AG04449 (cell line): ENCODE results near the gene ZFPL1.
"Not testable (repeated sequence)": the region's sequence is repeated elsewhere in the genome, so short reads cannot be mapped to it uniquely, and the experiment has no call there.

Experiments
- CTCF ChIA-PET: fragments of 350-600 bp; formaldehyde crosslinking; extraction: SDS; loops from one replicate; lab custom pipeline; 2021; ENCODE audit warnings: antibody characterized with exemption; lab: Yijun Ruan, JAX
- POLR2A ChIA-PET: fragments of 400-600, 350-600 bp; formaldehyde crosslinking; extraction: SDS; loops from one replicate; lab custom pipeline; 2020; ENCODE audit warnings: antibody characterized with exemption, inconsistent platforms; lab: Yijun Ruan, JAX
- DNase-seq: peaks from one replicate; pipeline ENCODE4 v3.0.0-alpha.2; 2010; ENCODE audit warnings: low read depth, low spot score
- H3K4me3 ChIP-seq: 2 replicates; pipeline ENCODE4 v1.5.1; 2011; ENCODE audit warnings: low read depth, mild to moderate bottlenecking, control low read depth, low read length
- CTCF ChIP-seq: IDR thresholded peaks from one replicate; pipeline ENCODE4 v1.5.1; 2011; ENCODE audit warnings: mild to moderate bottlenecking, moderate library complexity, low read length, control low read depth, inconsistent platforms; ENCODE audit not compliant: insufficient read depth; ENCODE audit errors: missing control alignments

ZFPL1 gene

GRCh38 chr11:65116370-65117205, 32.6 kb downstream of the ZFPL1 start:
- ChIA-PET CTCF (interaction anchor here (0.8 to 7.1 kb wide), 17 partner anchors 6 to 329 kb away, joined by 3 to 72 read pairs (median 5); partner anchors contain the start of genes ARL2, CAPN1, CDC42BPG and TM7SF2), POLR2A (interaction anchor here (0.6 to 1.9 kb wide), 4 partner anchors 14 to 151 kb away, joined by 3 to 7 read pairs (median 3); partner anchors contain the start of gene SYVN1)
- no peak for TF ChIP-seq CTCF
- no peak for DNase-seq
- H3K4me3 ChIP-seq: peak overlapping the region; percentile 94

- CTCF ChIA-PET: interaction anchor here (0.6 to 7.1 kb wide), 31 partner anchors 7 to 331 kb away, joined by 3 to 72 read pairs (median 4); partner anchors contain the start of genes ARL2, BATF2, CAPN1 and CDC42BPG
- DNase-seq: peak; percentile 84
- TF ChIP-seq CTCF: peak; percentile 87
- POLR2A ChIA-PET: interaction anchor here (0.6 to 1.9 kb wide), 4 partner anchors 15 to 151 kb away, joined by 3 to 7 read pairs (median 3); partner anchors contain the start of gene SYVN1
- H3K4me3 ChIP-seq: peak within 1 kb of the TSS; percentile 94
These were observed 33.4 kb downstream of the ZFPL1 start, which contains the start of gene ZNHIT2 for GRCh38 chr11:65117206-65118096. ZNHIT2 (minus strand) TSS chr11:65117701; CDS start chr11:65117653, 48 bp downstream.

DNA sequence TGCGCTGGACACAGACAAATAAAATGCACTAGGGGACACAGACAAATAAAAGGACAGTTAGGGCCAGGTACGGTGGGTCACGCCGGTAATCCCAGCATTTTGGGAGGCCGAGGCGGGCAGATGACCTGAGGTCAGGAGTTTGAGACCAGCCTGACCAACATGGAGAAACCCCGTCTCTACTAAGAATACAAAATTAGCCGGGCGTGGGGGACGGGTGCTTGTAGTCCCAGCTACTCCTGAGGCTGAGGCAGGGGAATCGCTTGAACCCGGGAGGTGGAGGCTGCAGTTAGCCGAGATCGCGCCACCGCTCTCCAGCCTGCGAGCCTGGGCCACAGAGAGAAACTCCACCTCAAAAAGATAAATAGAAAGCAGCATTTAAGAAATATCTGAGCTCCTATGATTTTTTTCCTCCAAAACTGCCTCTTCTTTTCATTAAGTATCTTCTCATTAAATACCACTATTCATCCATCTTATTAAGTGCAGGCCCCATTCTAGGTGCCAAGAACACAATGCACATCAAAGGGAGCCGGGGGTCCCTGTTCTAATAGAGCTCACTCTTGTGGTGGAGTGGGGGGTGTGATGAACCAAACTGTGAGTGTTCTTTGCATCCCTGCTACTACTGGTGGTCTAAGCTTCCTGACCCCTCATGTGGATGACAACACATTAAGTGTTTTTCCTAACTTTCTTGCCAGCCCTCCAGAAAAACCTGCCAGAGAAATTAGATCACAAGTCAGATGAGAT, 34.2 kb downstream of the ZFPL1 start:
- POLR2A ChIA-PET: interaction anchor here (0.5 to 1.9 kb wide), 2 partner anchors 16 kb away, joined by 4 to 7 read pairs; partner anchors contain the start of gene SYVN1
- CTCF ChIA-PET: interaction anchor here (0.8 to 7.1 kb wide), 24 partner anchors 8 to 332 kb away, joined by 3 to 72 read pairs (median 4); partner anchors contain the start of genes ARL2, CAPN1, PPP2R5B and SNX15
- no peak for TF ChIP-seq CTCF
- H3K4me3 ChIP-seq: no peak overlapping the region
- DNase-seq: no peak

DNA sequence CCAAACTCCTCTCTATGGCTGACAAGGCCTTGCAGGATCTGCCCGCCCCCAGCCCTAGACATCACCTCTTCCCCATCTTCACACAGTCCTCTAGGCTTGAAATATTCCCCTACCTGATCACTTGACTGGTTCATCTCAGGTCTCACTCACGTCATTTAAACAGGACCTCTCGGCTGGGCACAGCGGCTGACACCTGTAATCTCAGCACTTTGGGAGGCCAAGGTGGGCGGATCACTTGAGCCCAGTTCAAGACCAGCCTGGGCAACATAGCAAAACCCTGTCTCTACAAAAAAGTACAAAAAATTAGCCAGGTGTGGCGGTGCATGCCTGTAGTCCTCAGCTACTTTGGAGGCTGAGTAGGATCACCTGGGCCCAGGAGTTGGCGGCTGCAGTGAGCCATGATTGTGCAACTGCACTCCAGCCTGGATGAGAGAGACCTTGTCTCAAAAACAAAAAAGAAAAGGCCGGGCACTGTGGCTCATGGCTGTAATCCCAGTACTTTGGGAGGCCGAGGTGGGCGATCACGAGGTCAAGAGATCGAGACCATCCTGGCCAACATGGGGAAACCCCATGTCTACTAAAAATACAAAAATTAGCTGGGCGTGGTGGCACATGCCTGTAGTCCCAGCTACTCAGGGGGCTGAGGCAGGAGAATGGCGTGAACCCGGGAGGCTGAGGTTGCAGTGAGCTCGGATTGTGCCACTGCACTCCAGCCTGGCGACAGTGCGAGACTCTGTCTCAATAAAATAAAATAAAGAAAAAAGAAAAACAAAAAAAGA, 35.1 kb downstream of the ZFPL1 start:
- not testable (repeated sequence) for H3K4me3 ChIP-seq, DNase-seq
- POLR2A ChIA-PET: interaction anchor here (0.5 kb wide), 1 partner anchor 17 kb away, joined by 4 read pairs; no protein-coding TSS in a partner anchor
- CTCF ChIA-PET: interaction anchor here (0.8 to 7.1 kb wide), 17 partner anchors 9 to 333 kb away, joined by 3 to 72 read pairs (median 4); partner anchors contain the start of genes ARL2, CAPN1, PPP2R5B and TM7SF2

DNA sequence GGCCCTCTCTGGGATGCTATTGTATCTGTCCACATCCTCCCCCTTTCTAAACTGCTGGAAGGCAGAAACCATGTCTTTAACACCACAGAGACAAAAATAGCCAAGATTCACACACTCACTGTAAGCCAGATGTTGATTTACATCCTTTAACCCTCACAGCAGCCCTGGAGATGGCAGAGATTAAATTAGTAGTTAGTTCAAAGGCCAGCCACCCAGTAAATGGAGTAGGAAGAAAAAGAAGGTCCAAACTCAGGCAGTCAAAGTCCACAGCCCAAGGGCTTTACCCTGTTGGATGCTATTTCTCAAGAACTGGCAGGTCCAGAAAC, 35.6 kb downstream of the ZFPL1 start:
- ChIA-PET CTCF (interaction anchor here (1.0 to 7.1 kb wide), 4 partner anchors 9 to 334 kb away, joined by 3 to 72 read pairs (median 38); partner anchors contain the start of genes ARL2 and TM7SF2), POLR2A (no interaction called here)
- no peak for TF ChIP-seq CTCF
- no peak overlapping the region for H3K4me3 ChIP-seq
- DNase-seq: no peak
